Skeletal muscle tissue (tissue), 4 donors: Measurements from ENCODE around the gene OLFML3. TPM values are rescaled to one million over a fixed set of nuclear protein-coding genes. Genes with fewer than 3 reads are reported as not detected.
"Not testable (repeated sequence)": the region's sequence is repeated elsewhere in the genome, so short reads cannot be mapped to it uniquely, and the experiment has no call there.

ENCODE experiments used
- H3K27ac ChIP-seq: one replicate; pipeline ENCODE4 v1.7.0; 2013; ENCODE audit warnings: mild to moderate bottlenecking, low read depth, low read length, inconsistent platforms
- H3K27me3 ChIP-seq, 3 donors: one replicate each; pipeline ENCODE4 v1.7.0; 2013; ENCODE audit warnings: low read length in 3 of 3; ENCODE audit not compliant: control insufficient read depth in 3 of 3, insufficient read depth in 3 of 3
- H3K36me3 ChIP-seq, 3 donors: one replicate each; pipeline ENCODE4 v1.7.0; 2013; ENCODE audit warnings: low read length in 3 of 3; ENCODE audit not compliant: control insufficient read depth in 3 of 3, insufficient read depth in 3 of 3
- H3K4me1 ChIP-seq, 3 donors: one replicate each; pipeline ENCODE4 v1.7.0; 2013; ENCODE audit warnings: low read length in 3 of 3, mild to moderate bottlenecking in 3 of 3; ENCODE audit not compliant: control insufficient read depth in 3 of 3, insufficient read depth in 3 of 3
- H3K4me3 ChIP-seq, 3 donors: one replicate each; pipeline ENCODE4 v1.7.0; 2013; ENCODE audit warnings: low read length in 3 of 3
- H3K9ac ChIP-seq, 3 donors: one replicate each; pipeline ENCODE4 v1.7.0; 2013; ENCODE audit warnings: low read length in 3 of 3, mild to moderate bottlenecking in 3 of 3, moderate library complexity in 2 of 3, low read depth in 1 of 3
- H3K9me3 ChIP-seq, 3 donors: one replicate each; pipeline ENCODE4 v1.7.0; 2013; ENCODE audit warnings: low read length in 3 of 3; ENCODE audit not compliant: control insufficient read depth in 3 of 3
- total RNA-seq: library from RNA; depleted of rRNA; stranded (reverse); fragments of >200 nt; gene quantifications from one replicate; pipeline ENCODE4 v1.2.3, GENCODE V29; 2014
- donor health status: Osteomylitis.

OLFML3 gene
- total RNA-seq, 1 donor from 2014 or later: 86.1 TPM

DNA sequence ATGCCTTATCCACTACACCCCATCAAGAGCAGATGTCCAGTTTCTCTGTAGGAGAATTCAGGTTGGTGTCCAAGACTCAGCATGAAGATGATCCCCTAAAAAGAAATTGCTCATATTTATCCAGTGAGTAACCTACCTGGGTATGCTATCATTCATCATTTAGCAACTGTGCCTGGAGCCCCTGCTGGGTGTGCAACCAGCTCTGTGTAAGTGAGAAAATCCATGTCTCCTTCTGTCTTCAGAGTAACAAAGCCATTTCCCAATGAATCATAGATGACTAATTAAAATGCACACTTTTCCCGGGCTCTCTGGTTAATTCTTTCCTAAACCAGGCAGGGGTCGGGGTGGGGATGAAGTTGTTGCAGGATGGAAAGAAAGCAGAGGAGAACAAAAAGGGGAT, 35.8 kb downstream of the OLFML3 start:
- Histone ChIP-seq H3K36me3 (no peaks in the 10 kb centered on the region), H3K9me3 (no peaks in the 10 kb centered on the region), H3K4me1 (no peaks in the 10 kb centered on the region), H3K9ac (no peak overlapping the region), H3K27me3 (no peaks in the 10 kb centered on the region), H3K27ac (no peak overlapping the region), H3K4me3 (no peak overlapping the region)

DNA sequence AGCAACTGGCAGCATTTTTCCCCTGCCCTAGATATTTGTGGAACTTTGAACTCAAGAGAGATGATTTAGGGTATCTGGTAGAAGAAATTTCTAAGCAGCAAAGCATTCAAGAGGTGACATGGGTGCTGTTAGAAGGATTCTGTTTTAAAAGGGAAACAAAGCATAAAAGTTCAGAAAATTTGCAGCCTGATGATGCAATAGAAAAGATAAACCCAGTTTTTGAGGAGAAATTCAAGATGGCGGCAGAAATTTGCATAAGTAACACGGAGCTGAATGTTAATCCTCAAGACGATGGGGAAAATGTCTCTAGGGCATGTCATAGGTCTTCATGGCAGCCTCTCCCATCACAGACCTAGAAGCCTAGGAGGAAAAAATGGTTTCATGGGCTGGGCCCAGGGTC, 40.5 kb downstream of the OLFML3 start:
- not testable (repeated sequence) for H3K9me3 ChIP-seq, H3K9ac ChIP-seq, H3K36me3 ChIP-seq, H3K4me3 ChIP-seq, H3K27me3 ChIP-seq, H3K27ac ChIP-seq
- peaks cover 20 to 35% (median 21%) of the 10 kb centered on the region in 3 donors for H3K4me1 ChIP-seq

DNA sequence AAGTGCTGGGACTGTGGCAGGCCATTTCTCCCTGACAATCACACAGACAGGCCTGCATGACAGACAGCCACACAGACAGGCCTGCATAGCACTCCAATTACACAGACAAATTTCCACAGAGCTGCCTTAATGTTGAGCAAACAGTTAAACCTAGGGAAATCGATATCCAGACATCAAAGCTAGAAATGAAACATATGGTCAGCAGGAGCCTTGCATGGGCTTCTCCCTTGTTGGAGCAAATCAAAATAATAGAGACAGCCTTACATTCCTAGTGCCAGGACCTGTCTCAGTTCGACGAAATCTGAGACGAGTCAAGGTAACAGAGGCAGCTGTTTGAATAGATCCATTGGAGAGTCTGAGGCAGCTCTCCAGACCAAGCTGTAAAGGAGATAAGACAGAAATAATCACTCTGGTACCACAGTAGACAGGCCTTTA, 42.4 kb downstream of the OLFML3 start:
- no peaks in the 10 kb centered on the region for H3K27me3 ChIP-seq
- no peaks in the 10 kb centered on the region for H3K9me3 ChIP-seq
- peaks cover 21 to 45% (median 27%) of the 10 kb centered on the region in 3 donors for H3K4me1 ChIP-seq
- H3K9ac ChIP-seq: peak overlapping the region in 2 of 3 donors; percentile 20 to 40
- no peaks in the 10 kb centered on the region for H3K36me3 ChIP-seq
- H3K27ac ChIP-seq: peak overlapping the region; percentile 62
- H3K4me3 ChIP-seq: no peak overlapping the region

DNA sequence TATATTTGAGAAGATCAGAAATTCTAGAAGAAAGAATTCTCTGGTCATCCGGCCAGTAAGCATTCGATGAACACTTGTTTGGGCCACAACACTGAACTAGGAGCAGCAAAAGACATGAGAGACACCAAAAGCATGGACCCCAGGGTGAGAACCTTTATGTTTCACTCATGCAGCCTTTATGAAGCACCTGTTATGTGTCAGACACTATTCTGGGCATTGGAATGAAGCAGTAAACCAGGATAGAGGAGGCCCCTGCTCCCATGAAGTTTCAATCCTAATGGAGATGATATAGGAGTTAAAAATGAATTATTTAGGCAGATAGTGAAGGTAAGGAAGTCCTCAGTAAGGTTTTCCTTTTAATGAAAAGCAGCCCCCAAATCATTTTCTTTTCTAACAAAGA, 43.6 kb downstream of the OLFML3 start:
- Histone ChIP-seq H3K27ac (peak overlapping the region; percentile 70), H3K4me3 (no peak overlapping the region), H3K27me3 (no peaks in the 10 kb centered on the region), H3K9ac (no peak overlapping the region), H3K9me3 (no peaks in the 10 kb centered on the region), H3K36me3 (no peaks in the 10 kb centered on the region), H3K4me1 (peaks cover 21 to 45% (median 30%) of the 10 kb centered on the region in 3 donors)

DNA sequence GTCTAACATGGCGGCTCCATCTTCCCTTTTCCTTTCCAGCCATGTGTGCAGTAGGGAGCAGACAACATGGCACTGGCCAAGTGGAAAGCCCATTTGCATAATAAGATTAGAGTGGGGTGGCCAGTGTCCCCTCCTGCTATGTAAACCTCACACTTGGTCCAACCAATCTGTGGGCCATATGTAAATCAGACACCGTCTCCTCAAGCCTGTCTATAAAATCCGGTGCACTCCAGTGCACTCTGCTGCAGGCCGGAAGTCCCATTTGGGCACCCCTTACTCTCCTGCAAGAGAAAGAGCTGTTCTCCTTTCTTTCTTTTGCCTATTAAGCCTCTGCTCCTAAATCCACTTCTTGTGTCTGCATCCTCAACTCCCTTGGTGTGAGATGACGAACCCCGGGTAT, 44.1 kb downstream of the OLFML3 start:
- Histone ChIP-seq H3K36me3 (no peaks in the 10 kb centered on the region), H3K27ac (peak overlapping the region; percentile 70), H3K9me3 (no peaks in the 10 kb centered on the region), H3K9ac (no peak overlapping the region), H3K4me3 (no peak overlapping the region), H3K4me1 (peaks cover 21 to 45% (median 30%) of the 10 kb centered on the region in 3 donors), H3K27me3 (no peaks in the 10 kb centered on the region)

DNA sequence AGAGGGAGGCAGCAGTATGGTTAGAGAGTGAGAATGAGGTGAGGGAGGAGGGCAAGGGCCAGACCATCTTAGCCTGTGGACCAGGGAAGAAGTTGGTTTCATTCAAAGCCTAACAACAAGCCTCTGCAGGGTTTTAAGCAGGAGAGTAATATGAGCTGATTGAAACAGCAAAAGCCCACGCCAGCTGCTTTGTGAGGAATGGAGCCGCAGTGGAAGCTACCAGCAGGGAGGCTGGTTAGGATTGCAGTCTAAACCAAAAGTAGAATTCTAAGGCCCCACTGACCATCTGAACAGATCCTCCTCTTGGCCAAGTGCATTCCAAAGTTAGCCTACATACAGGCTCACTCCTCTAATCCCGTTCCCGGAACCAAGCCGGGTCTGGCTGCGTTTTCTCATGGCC, 44.8 kb downstream of the OLFML3 start:
- Histone ChIP-seq H3K9ac (peak overlapping the region; percentile 54 to 73 (median 68)), H3K36me3 (no peaks in the 10 kb centered on the region), H3K4me3 (peak overlapping the region in 2 of 3 donors; percentile 19 to 24), H3K4me1 (peaks cover 21 to 45% (median 30%) of the 10 kb centered on the region in 3 donors), H3K27ac (peak overlapping the region; percentile 70), H3K27me3 (no peaks in the 10 kb centered on the region), H3K9me3 (no peaks in the 10 kb centered on the region)

DNA sequence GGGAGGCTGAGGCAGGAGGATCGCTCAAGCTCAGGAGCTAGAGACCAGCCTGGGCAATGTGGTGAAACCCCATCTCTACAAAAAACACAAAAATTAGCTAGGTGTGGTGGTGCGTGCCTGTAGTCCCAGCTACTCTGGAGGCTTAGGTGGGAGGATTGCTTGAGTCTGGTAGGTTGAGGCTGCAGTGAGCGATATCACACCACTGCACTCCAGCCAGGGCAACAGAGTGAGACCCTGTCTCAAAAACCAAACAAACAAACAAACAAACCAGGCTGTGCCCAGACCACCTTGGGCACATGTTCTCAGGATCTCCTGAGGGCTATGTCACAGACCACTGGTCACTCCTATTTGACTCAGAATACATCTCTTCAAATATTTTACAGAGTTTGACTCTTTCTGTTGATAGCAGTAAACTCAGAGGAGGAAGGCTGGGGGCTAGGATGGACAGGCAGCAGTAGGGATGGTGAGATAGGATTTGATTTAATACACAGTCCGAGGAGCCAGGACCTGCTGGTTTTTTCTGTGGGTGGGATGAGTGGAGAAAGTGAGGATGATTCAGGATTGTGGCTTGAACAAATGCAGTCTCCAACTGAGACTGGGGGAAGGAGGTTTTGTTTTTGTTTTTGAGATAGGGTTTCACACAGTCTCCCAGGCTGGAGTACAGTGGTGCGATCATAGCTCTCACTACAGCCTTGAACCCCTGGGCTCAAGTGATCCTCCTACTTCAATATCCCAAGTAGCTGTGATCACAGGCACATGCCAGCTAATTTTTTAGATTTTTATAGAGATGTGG, 46.5 kb downstream of the OLFML3 start:
- peaks cover 21 to 45% (median 30%) of the 10 kb centered on the region in 3 donors for H3K4me1 ChIP-seq
- H3K36me3 ChIP-seq: no peaks in the 10 kb centered on the region
- H3K9me3 ChIP-seq: no peaks in the 10 kb centered on the region
- no peak overlapping the region for H3K9ac ChIP-seq
- H3K4me3 ChIP-seq: no peak overlapping the region
- H3K27ac ChIP-seq: peak overlapping the region; percentile 62
- no peaks in the 10 kb centered on the region for H3K27me3 ChIP-seq

DNA sequence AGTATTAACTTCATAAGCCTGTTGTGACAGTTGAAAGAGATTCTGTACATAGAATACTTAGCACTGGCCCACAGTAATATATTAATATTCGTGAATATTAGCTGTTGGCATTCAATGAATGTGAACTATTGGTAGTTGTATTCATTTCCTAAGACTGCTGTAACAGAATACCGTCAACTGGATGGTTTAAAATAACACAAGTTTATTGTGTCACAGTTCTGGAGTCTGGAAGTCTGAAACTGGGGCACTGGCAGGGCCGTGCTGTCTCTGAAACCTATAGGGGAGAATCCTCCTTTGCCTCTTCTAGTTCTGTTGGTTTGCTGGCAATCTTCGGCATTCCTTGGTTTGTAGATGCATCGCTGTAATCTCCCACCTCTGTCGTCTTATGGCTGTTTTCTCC, 47.5 kb downstream of the OLFML3 start:
- Histone ChIP-seq H3K36me3 (no peaks in the 10 kb centered on the region), H3K27ac (peak overlapping the region; percentile 62), H3K4me1 (peaks cover 17 to 36% (median 26%) of the 10 kb centered on the region in 3 donors), H3K9me3 (no peaks in the 10 kb centered on the region), H3K9ac (peak overlapping the region in 1 of 3 donors; percentile 9), H3K4me3 (no peak overlapping the region), H3K27me3 (no peaks in the 10 kb centered on the region)

Other genes with a start within 250 kb of the OLFML3 start
- gene PHTF1, start 220.0 kb upstream of the OLFML3 start, total RNA-seq: 10.4 TPM
- gene RSBN1, start 167.0 kb upstream of the OLFML3 start, total RNA-seq: 14.1 TPM
- 1.0 TPM for gene PTPN22, start 107.8 kb upstream of the OLFML3 start, total RNA-seq
- under 0.01 TPM for gene BCL2L15, start 91.9 kb upstream of the OLFML3 start, total RNA-seq
- gene AP4B1, start 74.7 kb upstream of the OLFML3 start, total RNA-seq: 16.7 TPM
- 3.7 TPM for gene DCLRE1B, start 74.1 kb upstream of the OLFML3 start, total RNA-seq
- 28.2 TPM for gene HIPK1, start 50.1 kb upstream of the OLFML3 start, total RNA-seq
- gene SYT6, start 174.4 kb downstream of the OLFML3 start, total RNA-seq: under 0.01 TPM